Measurements from ENCODE around the gene BIRC7. TPM values are rescaled to one million over a fixed set of nuclear protein-coding genes. Genes with fewer than 3 reads are reported as not detected.
"Not testable (repeated sequence)": the region's sequence is repeated elsewhere in the genome, so short reads cannot be mapped to it uniquely, and the experiment has no call there.

Gene BIRC7
- total RNA-seq, 2 experiments from 2014 or later = not detected

DNA sequence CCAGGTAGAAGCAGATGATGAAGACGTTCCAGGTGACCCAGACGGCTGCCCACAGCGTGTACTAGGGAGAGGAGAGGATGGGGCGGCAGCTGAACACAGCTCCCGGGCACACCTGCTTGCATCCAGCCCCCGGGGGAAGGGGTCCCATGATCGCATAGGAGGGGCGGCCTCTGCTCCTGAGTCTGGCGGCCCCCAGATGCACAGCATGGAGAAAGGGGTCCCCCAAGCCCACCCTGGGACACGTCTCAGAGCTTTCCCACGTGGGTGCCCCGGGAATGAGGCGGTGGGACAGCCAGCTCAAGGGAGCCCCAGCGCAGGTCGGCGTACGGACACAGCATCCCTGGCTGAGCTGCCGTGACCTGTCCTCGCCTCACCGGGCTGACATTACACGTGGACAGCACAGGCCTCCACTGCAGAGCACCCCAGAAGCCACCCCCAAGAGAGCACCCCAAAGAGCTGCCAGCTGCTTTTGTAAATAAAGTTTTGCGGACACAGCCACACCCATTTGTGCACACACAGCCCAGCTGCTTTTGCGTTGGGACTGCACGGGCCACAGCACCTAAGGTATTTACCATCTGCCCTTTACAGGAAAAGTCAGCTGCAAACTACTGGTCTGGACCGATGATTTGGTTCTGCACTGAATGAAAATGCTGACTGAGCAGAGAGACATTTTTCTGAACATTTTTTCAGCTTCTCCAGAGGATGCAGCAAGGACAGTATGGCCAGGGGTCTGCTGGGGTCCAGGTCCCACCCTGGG is 13.3 kb downstream of the BIRC7 start:
- Mint-ChIP-seq H3K4me3 (no peak overlapping the region), H3K4me1 (peaks cover 3% of the 10 kb centered on the region), H3K36me3 (ENCODE audit: low read depth) (no peaks in the 10 kb centered on the region), H3K9me3 (no peaks in the 10 kb centered on the region), H3K27ac (no peak overlapping the region), H3K27me3 (peaks cover 24% of the 10 kb centered on the region)
- POLR2A ChIA-PET = no interaction called here
- DNase-seq = no peak
- CTCF ChIA-PET = no interaction called here

DNA sequence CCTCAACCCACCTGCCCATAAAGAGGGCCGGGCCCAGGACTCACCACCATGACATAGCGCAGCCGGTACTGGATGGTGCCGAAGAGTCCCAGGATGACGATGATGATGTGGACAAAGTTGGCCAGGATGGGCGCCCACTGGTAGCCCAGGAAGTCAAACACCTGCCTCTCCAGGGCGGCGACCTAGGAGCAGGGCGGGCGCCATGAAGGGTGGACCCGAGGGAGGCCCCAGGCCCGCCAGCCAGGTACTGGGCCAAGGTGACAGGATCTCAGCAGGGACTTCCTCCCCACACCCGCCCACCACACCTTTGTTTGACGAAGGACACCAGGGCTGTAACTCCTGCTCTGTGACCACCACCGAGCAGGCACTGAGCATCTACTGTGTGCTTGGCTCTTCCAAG is 14.2 kb downstream of the BIRC7 start:
- CTCF ChIA-PET = no interaction called here
- Mint-ChIP-seq H3K27ac (no peak overlapping the region), H3K4me3 (no peak overlapping the region), H3K36me3 (ENCODE audit: low read depth) (no peaks in the 10 kb centered on the region), H3K4me1 (peaks cover 3% of the 10 kb centered on the region), H3K27me3 (peaks cover 27% of the 10 kb centered on the region), H3K9me3 (no peaks in the 10 kb centered on the region)
- no peak for DNase-seq
- POLR2A ChIA-PET = no interaction called here

DNA sequence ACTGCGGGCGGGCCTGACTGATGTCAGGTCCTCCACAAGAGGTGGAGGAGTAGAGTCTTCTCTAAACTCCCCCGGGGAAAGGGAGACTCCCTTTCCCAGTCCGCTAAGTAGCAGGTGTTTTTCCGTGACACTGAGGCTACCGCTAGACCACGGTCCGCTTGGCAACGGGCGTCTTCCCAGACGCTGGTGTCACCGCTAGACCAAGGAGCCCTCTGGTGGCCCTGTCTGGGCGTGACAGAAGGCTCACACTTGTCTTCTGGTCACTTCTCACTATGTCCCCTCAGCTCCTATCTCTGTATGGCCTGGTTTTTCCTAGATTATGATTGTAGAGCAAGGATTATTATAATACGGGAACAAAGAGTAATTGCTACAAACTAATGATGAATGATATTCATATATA is 15.6 kb downstream of the BIRC7 start:
- H3K4me1 Mint-ChIP-seq; CTCF ChIA-PET; H3K36me3 Mint-ChIP-seq (ENCODE audit: low read depth); DNase-seq; H3K4me3 Mint-ChIP-seq; H3K27ac Mint-ChIP-seq; POLR2A ChIA-PET; H3K9me3 Mint-ChIP-seq: not testable (repeated sequence)
- H3K27me3 Mint-ChIP-seq = peaks cover 39% of the 10 kb centered on the region

DNA sequence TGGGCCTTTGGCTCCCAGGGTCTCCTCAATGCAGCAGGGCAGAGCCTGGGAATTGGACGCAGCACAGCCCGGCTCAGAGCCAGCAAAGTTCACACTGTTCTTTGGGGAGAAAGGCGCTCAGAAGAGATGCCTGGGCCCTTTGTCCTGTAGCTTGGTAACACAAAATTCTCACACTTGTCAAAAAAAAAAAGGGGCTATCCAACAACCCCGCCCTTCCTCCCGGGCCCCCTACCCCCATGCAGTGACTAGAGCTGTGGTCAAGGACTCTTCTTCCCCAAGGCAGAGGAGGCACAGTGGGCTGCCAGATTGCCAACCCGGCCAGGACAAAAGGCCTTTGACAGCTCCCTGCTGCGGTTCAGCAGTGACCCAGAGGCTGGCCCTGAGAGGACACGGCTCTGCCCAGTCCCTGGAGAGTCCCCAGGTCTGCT is 16.6 kb downstream of the BIRC7 start:
- H3K27ac Mint-ChIP-seq = no peak overlapping the region
- no peak for DNase-seq
- H3K4me3 Mint-ChIP-seq = no peak overlapping the region
- CTCF ChIA-PET = no interaction called here
- peaks cover 3% of the 10 kb centered on the region for H3K4me1 Mint-ChIP-seq
- H3K9me3 Mint-ChIP-seq = no peaks in the 10 kb centered on the region
- no peaks in the 10 kb centered on the region for H3K36me3 Mint-ChIP-seq (ENCODE audit: low read depth)
- POLR2A ChIA-PET = no interaction called here
- H3K27me3 Mint-ChIP-seq = peaks cover 40% of the 10 kb centered on the region

DNA sequence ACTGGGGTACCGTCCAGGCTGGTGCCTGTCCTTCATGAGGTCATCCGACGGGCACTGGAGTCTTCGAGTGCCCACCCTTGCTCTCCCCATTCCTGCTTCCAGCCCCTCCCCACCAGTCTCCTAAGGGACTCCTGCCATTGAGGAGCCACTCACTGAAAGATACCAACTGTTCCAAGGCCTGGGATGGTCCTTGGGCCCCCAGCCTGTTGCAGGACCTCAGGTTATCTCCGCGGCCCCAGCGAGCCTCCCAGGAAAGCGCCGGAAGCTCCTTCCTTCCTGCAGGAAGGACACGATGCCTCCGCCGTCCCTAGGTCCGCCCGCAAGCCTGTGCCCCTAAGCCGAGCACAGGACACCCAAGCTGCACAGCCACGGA is 17.3 kb downstream of the BIRC7 start:
- no peaks in the 10 kb centered on the region for H3K36me3 Mint-ChIP-seq (ENCODE audit: low read depth)
- H3K27ac Mint-ChIP-seq = no peak overlapping the region
- POLR2A ChIA-PET = no interaction called here
- CTCF ChIA-PET = no interaction called here
- peaks cover 40% of the 10 kb centered on the region for H3K27me3 Mint-ChIP-seq
- no peak overlapping the region for H3K4me3 Mint-ChIP-seq
- peaks cover 3% of the 10 kb centered on the region for H3K4me1 Mint-ChIP-seq
- no peak for DNase-seq
- no peaks in the 10 kb centered on the region for H3K9me3 Mint-ChIP-seq

DNA sequence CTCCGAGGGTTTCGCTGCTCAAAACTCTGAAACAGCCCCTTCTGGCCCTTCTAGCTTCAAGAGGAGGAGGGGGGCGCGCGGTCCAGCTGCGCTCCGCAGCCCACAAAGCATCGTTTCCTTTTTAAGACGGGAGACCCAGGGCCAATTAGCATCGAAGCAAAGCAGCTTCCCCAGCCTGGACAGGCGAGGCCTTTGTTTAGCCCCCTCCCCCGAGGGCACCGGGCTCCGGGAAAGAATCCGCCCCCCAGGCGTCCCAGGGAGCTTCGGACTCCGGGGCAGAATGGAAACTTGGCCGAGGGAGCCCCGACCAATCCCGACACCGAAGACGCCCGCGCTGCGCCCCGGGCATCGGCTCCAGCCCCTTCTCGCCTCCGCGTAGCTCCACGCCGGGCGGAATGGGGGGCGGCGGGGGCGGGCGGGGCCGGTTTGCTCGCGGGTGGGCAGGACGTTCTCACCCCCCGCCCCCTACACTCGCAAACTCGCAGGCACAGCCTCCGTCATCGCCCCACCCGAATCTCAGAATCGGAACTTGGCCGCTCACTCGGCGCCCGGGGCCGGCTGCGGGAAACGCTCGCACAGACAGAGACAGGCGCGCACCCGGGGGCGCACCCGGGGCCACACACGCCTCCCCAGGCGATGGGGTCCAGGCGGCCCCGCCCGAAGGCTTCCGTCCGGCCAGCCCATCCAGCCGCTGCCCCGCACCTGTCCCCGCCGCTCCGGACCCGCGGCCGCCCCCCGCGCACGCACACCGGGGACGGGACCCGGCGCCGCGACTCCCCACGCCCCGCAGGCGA is 17.9 kb downstream of the BIRC7 start:
- Mint-ChIP-seq H3K27ac (no peak overlapping the region), H3K4me1 (peaks cover 3% of the 10 kb centered on the region), H3K9me3 (no peaks in the 10 kb centered on the region), H3K27me3 (peaks cover 37% of the 10 kb centered on the region), H3K36me3 (ENCODE audit: low read depth) (no peaks in the 10 kb centered on the region), H3K4me3 (no peak overlapping the region)
- DNase-seq = no peak
- ChIA-PET POLR2A (no interaction called here), CTCF (no interaction called here)

DNA sequence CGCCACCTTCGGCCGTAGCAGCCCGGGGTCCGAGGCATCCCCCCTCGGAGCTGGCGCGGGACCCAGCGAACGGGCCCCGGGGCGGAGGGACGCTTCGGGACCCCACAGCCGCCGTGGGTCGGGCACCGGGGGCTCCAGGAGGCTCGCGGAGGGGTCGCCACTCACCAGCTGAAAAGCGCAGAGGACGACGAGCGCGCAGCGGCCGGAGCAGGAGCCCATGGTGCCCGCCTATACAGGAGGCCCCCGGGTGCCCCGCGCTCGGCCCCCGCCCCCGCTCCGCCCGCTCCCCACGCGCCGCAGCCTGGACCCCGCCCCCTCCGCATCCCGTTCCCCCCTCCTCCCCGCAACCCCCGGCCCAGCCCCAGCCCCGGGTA is 18.5 kb downstream of the BIRC7 start, which contains the start of gene NKAIN4:
NKAIN4 (minus strand) TSS at position 232 of the 374 bp plus-strand sequence; CDS start at position 219, 13 bp downstream.
- Mint-ChIP-seq H3K27me3 (peaks cover 36% of the 10 kb centered on the region), H3K4me1 (peaks cover 3% of the 10 kb centered on the region), H3K9me3 (no peaks in the 10 kb centered on the region), H3K36me3 (ENCODE audit: low read depth) (no peaks in the 10 kb centered on the region), H3K27ac (no peak within 1 kb of the TSS), H3K4me3 (no peak within 1 kb of the TSS)
- ChIA-PET CTCF (no interaction called here), POLR2A (no interaction called here)
- no peak for DNase-seq

DNA sequence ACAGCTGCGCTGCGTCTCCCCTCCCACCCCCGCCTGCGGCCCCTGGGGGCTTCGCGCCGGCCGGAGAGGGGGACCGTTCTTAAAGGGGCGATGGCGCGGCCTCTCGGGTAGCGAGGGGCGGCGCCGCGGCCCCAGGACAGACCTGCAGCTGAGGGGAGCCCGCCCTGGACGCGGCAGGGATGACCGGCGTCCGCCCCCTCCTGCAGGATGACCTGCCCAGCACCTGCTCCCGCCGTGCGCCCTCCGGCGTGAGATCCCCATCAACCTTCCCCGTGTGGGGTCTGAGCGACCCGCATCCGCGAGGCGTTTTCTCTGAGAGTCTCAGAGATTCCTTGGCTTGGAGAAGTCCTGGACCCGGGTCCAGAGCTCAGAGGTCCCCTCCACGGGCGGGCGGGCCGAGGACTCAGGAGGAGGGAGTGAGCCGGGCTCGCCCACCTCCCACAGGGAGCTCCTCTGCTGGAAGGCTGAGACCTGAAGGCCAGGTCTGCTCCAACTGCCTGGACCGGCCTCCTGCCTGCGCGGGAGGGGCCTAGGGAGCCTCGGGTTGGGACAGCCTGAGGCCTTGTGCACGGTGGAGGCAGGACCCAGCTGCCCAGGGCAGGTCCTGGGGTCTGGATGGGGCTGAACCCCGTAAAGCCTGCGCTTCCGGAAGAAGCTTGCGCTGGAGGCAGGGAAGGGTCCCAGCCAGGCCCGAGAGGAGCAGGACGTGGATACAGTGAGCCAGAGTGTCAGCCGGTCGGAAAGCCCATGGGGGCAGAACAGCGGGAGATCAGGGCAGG is 19.1 kb downstream of the BIRC7 start:
- ChIA-PET POLR2A (no interaction called here), CTCF (no interaction called here)
- Mint-ChIP-seq H3K4me1 (peaks cover 3% of the 10 kb centered on the region), H3K36me3 (ENCODE audit: low read depth) (no peaks in the 10 kb centered on the region), H3K27me3 (peaks cover 36% of the 10 kb centered on the region), H3K4me3 (no peak overlapping the region), H3K27ac (no peak overlapping the region), H3K9me3 (no peaks in the 10 kb centered on the region)
- no peak for DNase-seq

DNA sequence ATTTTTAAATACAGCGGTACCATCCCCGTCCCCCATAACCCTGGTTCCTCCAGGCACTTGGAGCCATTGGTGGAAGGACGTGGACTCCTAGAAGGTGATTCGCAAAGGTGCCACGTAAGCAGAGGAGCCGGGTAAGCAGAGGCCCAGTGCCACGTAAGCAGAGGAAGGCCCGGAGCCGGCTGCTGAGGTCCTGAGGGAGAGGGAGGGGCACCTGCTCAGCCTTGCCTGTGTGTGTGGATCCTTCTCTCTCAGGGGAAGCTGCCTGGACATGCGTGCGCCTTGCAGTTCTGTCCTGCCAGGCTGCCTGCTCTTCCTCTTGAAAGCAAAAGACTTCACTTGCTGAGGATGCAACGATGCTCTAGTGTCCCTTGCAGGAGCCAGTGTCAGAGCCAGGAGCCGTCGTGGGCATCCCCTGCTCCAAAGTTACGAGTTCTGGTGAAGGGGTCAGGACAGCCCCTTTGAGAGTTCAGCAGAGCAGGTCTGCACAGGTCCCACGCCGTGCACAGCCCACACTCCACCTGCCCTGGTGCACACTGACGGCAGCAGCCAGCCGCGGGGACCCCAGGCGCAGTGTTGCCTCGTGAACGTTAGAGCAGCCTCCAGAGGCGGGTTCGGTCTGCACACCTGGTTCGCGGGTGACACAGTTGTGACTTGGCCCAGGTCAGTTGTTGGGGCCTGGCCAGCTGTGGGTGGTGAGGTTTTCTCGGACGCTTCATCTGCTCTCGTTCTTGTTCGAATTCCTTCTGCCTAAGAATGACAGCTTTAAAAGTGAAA is 20.4 kb downstream of the BIRC7 start:
- H3K4me3 Mint-ChIP-seq = no peak overlapping the region
- no peaks in the 10 kb centered on the region for H3K9me3 Mint-ChIP-seq
- ChIA-PET POLR2A (no interaction called here), CTCF (interaction anchor here (1.5 kb wide), 1 partner anchor 32 kb away, joined by 5 read pairs; no protein-coding TSS in a partner anchor)
- no peaks in the 10 kb centered on the region for H3K36me3 Mint-ChIP-seq (ENCODE audit: low read depth)
- peaks cover 3% of the 10 kb centered on the region for H3K4me1 Mint-ChIP-seq
- no peak for DNase-seq
- peaks cover 36% of the 10 kb centered on the region for H3K27me3 Mint-ChIP-seq
- no peak overlapping the region for H3K27ac Mint-ChIP-seq

DNA sequence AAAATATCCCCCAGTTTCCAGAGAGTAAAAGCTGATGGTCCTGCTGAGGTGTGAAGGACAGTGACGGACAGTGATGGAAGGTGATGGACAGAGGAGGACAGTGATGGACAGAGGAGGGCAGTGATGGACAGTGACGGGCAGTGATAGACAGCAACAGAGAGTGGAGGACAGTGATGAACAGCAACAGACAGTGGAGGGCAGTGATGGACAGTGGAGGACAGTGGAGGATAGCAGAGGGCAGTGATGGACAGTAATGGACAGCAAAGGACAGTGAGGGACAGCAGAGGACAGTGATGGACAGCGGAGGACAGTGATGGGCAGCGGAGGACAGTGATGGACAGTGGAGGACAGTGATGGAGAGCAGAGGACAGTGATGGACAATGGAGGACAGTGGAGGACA is 21.2 kb downstream of the BIRC7 start:
- H3K4me1 Mint-ChIP-seq = peaks cover 4% of the 10 kb centered on the region
- POLR2A ChIA-PET = no interaction called here
- H3K9me3 Mint-ChIP-seq = no peaks in the 10 kb centered on the region
- peaks cover 36% of the 10 kb centered on the region for H3K27me3 Mint-ChIP-seq
- H3K4me3 Mint-ChIP-seq = no peak overlapping the region
- CTCF ChIA-PET = interaction anchor here (1.5 kb wide), 1 partner anchor 33 kb away, joined by 5 read pairs; no protein-coding TSS in a partner anchor
- DNase-seq = no peak
- H3K36me3 Mint-ChIP-seq (ENCODE audit: low read depth) = no peaks in the 10 kb centered on the region
- H3K27ac Mint-ChIP-seq = no peak overlapping the region

DNA sequence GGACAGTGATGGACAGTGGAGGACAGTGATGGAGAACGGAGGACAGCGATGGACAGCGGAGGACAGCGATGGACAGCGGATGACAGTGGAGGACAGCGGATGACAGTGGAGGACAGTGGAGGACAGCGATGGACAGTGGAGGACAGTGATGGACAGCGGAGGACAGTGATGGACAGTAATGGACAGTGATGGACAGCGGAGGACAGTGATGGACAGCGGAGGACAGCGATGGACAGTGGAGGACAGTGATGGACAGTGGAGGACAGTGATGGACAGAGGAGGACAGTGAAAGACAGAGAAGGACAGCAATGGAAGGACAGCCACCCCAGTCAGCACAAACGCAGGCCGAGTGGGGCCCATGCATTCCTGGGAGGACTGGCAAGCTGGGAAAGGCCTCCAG is 21.9 kb downstream of the BIRC7 start:
- no peak for DNase-seq
- no peak overlapping the region for H3K4me3 Mint-ChIP-seq
- H3K27me3 Mint-ChIP-seq = peaks cover 31% of the 10 kb centered on the region
- no peaks in the 10 kb centered on the region for H3K9me3 Mint-ChIP-seq
- H3K27ac Mint-ChIP-seq = no peak overlapping the region
- peaks cover 6% of the 10 kb centered on the region for H3K4me1 Mint-ChIP-seq
- CTCF ChIA-PET = no interaction called here
- POLR2A ChIA-PET = no interaction called here
- H3K36me3 Mint-ChIP-seq (ENCODE audit: low read depth) = no peaks in the 10 kb centered on the region

DNA sequence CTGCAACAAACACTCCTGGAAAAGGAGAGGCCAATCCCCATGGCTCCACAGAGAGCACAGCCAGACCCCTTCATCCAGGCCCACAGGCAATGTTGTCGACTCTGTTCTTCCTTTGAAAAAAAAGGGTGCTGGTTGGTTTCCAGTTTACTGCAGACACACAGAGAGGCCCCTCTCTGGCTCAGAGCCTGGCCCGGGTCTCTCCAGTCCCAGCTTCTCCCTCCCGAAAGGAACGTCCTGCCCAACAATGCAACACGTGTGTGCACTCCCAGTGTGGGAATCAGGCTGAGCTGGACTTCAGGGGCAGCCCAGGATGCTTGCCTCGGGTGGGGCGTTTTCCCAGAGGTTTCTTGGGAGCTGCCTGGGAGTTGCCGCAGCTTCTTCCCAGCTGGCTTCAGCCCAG is 23.1 kb downstream of the BIRC7 start:
- Mint-ChIP-seq H3K27me3 (peaks cover 25% of the 10 kb centered on the region), H3K27ac (no peak overlapping the region), H3K4me1 (peaks cover 3% of the 10 kb centered on the region), H3K36me3 (ENCODE audit: low read depth) (no peaks in the 10 kb centered on the region), H3K9me3 (no peaks in the 10 kb centered on the region), H3K4me3 (no peak overlapping the region)
- POLR2A ChIA-PET = no interaction called here
- DNase-seq = no peak
- CTCF ChIA-PET = no interaction called here

Data from activated CD4-positive, alpha-beta memory T cell treated with anti-CD3 and anti-CD28 coated beads, Interleukin-2, amount 10 ng/mL, durations not matched to agents 7 days and 5 days (primary cell).